NOMO-1 treated with DMSO at 0.1 percent for 48 hours (cell line): ENCODE measurements around the gene MLYCD.
"Not testable (repeated sequence)": the region's sequence is repeated elsewhere in the genome, so short reads cannot be mapped to it uniquely, and the experiment has no call there.

Source experiments
- DNase-seq: peaks from one replicate; lab custom pipeline; 2025; ENCODE audit not compliant: unreplicated experiment; lab: John Stamatoyannopoulos, UW

MLYCD gene

DNA sequence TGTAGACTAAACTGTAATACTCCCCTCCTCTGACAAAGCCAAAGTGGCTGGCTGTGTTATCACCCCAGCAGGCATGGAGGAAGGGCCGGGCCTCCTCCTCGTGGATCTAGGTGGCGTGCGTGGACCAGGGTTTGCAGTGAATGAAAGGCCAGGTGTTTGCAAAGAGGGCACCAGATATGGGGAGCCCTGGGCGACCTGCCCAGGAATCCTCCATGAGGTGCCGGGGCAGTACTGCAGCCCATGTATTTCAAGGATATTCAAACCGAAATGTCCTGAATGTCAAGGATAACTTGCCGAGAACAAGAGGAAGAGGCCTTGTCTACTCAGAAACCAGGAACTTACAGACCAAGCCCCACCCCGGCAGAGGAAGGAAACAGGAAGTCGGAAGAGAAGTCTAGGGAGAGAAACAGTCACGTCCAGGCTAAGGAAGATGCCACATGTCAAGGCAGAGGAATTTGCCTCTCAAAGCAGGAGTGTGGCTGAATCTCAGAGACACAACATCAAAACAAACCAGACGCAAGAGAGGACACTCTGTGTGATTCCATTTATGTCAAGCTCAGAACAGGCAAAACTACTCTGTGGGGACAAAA, 40.4 kb downstream of the MLYCD start:
- DNase-seq = peak; percentile 68

DNA sequence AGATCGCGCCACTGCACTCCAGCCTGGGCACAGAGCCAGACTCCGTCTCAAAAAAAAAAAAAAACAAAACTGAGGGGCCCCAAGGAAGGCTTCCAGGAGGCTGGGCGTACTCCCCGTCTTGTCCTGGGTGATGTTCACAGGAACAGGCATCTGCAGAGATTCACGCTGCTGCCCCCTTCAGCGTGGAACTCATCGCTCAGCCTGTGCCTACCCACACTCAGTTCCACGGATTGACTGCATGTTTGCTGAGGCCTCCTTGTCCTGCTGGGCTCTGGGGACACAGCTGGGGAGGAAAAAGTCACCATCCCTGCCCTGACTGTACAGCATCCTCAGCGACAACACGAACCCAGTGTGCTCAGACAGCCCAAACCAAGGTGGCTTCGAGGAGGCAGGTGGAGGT, 41.2 kb downstream of the MLYCD start:
- DNase-seq = no peak

DNA sequence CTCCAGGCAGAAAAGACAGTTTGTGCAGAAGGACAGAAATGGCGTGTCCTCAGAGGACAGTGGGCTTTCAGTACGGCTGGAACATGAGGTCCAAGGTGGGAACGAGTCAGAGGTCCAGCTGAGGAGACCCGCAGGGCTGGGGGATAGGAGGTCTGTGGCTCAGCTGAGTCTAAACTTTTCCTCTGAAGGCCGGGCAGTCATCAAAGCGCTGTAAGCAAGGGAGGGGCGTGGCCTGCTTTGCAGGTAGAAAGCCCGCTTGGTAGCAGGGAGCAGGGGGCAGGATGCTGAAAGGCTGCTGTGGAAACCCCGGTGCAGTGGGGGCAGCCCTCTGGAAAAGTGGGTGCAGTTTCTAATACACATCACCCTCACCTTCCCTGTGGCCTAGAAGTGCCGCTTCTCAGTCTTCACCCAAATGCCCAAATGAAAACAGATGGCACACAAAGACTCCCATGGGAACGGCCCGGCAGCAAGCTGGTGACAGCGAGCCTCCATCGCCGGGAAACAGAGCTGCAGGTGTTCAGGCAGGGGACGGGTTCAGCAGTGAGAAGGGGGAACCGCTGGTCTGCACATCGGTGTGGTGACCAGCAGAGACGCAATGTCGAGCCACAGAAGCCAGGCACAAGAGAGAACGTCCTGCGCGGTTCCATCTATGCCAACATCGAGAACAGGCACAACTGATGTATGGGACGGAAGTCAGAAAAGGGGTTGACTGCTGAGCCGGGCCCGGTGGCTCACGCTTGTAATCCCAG, 41.9 kb downstream of the MLYCD start:
- no peak for DNase-seq

DNA sequence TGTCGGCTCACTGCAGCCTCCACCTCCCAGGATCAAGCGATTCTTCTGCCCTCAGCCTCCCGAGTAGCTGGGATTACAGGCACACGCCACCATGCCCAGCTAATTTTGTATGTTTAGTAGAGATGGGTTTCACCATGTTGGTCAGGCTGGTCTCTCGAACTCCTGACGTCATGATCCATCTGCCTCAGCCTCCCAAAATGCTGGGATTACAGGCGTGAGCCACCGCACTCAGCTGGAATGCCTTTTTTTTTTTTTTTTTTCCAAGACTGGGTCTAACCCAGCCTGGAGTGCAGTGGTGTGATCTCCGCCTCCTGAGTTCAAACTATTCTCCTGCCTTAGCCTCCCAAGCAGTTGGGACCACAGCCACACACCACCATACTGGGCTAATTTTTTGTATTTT, 42.6 kb downstream of the MLYCD start:
- DNase-seq = not testable (repeated sequence)

DNA sequence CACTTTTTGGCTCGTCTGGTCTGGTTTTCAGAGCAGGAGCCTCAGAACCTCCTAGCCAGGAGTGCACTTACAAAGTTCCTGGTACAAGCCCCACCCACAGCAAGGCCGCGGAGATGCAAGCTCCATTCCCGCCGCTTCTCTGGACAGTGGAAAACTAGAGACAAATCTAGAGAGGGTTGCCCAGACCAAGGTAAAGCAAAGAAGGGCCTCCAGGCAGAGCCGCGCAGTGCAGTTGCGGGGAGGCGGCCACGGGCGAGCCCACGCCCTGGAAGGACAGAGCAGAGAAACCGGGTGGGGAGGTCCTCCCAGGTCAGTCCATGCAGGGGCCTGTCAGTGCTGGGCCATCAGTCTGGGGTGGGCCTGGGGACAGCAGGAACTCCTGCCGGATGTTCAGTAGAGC, 43.2 kb downstream of the MLYCD start:
- no peak for DNase-seq

DNA sequence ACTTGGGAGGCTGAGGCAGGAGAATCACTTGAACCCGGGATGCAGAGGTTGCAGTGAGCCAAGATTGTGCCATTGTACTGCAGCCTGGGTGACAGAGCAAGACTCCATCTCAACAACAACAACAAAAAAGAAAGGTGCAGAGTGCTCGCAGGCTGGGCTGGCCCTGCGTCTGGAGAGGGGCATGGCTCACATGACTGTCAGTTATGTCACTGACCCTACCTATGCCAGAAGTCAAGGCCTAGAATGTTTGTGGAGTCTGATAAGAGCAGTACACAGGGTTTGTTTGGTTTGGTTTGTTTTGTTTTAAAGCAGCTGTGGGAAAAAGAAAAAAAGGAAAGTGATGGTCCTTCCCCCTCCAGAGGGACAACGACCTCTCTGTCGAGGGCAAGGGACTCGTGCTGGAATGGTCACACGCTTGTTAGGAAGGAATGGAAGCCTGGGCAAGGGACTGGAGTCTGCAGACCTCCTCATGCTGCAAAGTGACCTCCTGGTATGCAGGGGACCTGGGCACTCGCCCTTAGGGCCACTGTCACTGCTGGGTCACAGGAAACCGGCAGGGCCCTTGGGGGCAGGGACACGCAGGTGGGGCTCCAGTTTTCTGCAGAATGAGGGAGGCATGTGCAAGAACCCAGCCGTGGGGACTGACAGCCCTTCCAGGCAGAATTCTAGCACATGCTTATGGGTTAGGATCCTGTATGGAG, 44.0 kb downstream of the MLYCD start:
- no peak for DNase-seq

DNA sequence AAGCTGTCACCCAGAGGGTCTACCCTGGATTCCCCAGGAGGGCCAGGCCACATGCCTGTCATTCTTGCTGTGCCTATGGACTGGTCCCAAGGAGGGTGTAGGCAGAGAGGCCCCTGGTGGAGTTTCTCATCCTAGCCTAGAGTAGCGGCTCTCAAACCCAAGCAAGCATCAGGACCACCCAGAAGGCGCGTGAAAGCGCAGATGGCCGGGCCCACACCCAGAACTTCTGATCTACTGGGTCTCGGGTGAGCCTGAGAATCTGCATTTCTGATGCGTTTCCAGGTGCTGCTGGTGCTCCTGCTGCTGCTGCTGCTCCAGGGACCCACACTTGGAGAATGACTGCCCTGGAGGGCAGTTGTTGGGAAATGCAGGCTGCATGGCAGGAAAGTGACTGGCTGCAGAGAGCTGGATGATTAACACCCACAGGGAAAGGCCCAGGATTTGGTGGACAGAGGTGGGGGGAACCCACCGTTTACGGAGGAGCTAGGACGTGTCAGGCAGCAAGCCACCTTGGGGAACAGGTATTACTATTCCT, 44.7 kb downstream of the MLYCD start:
- DNase-seq = no peak

DNA sequence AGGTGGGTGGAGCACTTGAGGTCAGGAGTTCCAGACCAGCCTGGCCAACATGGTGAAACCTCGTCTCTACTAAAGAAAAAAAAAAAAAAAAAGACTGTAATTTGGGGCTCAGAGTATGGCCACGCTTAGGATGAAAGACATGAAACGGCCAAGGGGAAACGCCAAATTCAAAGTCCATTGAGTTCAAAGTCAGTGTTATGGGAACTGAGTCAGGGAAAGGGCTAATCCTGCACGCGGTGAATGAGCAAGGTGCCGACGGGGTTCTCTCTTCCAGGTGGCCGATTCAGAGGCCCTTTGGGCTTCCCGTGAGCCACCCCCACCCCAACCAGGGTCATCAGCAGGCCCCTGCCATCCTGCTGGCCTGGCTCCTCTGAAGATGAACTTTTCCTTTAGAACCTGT, 46.7 kb downstream of the MLYCD start:
- no peak for DNase-seq

DNA sequence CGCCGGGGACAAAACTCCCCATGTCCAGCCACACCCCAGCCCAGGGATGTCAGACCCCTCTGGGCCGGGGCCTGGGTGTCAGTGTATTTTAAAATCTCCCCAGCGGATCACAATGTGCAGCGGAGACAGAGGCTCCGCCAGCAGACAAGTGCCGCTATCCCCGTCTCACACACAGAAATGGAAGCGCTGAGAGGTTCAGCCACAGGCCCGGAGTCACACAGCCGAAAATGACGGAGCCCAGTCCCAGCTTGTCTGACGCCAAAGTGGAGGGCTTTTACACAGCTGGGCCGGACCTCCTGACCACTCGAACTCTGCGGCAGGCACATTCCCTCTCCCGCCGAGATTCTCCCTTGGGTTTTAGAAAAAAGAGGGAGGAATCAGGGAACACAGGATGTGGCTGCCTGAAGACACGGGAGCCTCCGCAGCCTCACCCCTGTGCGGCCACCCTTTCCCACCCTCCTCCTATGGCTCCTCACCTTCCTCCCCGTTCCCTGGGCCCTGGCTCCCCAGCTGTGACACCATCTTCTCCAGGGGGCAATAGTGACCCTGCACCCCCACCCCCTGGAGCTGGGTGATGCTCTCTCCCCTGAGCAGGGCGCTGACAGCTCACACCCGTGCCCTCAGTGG, 47.4 kb downstream of the MLYCD start:
- no peak for DNase-seq

DNA sequence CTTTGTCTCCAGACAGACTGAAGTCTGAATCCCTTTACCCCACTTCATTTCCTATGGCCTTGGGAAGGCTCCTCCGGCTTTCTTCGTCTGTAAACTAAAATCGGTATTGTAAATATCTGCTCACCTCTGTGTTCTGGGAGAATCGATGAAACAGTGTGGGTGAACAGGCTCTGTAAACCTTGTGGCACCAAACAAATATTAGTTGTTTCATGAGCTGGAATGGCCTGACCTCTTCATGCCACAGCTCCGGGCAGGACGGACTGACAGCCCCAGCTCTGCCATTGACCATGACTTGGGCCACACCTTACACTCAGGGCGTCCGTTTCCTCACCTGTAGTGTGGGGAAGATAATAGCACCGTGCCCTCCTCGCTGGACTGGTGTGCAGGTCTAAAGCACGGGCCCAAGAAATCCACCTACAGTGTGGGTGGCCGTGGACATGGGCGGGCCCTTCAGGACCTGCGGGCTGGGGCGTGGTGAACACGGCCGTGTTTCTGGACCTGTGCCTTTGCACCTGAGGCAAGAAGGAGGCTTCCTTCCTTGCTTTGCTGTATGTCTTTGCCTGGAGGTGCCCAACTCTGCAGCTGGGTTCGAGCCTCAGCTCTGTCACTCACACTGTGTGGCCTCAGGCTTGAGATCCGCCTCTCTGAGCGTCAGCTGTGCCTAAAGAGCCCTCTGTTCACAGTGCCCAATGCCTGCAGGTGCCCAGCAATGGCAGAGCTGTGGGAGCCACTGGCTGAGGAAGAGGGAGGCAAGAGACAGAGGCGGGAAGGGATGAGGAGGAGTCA, 48.1 kb downstream of the MLYCD start:
- DNase-seq = no peak

DNA sequence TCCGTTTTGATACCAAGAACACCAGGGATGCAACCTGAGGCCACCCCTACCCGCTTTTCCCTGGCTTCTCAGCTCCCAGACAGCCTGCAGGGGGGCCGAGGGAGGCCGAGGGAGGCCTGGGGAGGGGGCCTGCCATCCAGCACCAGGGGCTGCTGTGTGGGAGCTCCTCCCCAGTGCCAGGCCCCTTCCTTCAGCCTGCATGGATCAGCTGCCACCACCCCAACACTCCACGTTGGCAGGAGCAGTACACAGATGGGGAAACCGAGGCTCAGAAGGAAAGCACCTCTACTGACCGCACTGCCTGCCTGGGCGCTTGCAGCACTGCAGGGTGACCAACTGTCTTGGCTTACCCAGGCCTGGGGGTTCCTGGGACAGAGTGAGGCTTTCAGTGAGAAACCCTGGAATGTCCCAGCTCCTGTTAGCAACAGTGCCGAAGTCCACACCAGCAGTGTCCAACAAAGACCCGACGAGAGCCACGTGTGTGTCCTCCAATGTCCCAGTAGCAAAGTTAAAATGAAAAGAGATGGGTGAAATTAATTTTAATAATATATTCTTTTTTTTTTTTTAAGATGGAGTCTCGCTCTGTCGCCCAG, 48.8 kb downstream of the MLYCD start:
- no peak for DNase-seq

DNA sequence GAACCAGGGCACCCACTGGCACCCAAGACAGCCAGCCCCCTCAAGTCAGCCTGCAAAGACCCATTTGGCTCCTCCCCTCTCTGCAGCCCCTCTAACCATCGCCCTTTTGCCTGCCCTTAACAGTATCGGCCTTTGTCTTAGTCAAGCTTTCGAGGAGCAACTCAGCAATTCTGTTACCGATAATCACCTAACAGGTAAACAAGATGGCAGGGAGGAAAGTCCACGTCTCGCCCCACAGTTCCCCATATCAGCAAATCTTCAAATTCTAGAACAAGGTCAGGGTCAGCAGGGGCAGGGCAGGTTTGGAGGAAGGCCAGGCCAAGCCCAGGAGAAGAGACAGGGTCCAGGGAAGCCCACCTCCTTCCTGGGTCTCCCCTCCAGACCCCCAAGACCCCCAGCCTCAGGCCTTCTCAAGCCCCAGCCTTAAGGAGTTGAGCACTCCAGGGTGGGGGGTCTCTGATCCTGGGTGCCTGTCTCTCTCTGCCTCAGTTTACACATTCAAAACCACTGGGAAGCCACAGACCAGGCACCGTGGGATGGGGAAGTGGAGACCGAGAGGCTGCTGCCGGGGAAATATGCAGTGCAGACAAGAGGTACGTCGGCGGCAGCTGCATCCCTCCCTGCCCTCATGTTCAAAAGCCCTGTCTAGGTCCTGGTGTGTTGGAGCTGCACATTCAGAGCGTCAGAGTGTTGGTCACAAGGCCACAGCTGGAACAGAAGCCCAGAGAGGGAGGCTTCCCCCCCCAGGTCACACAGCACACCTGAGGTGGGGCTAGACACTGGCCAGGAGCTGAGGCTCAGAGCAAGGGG, 50.2 kb downstream of the MLYCD start:
- DNase-seq = no peak

DNA sequence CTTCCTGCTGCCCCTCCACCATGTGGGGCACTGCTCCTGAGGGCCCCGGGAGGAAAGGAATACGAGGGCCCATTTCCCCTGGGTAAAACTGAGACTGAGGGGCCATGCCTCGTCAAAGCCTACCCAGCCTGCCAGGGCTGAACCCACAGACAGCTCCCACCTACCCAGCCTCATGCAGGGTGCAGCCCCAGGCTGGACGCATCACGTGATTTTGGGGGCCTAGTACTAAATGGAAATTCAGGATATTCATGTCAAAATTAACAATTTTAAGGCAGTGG, 50.7 kb downstream of the MLYCD start:
- DNase-seq = no peak

DNA sequence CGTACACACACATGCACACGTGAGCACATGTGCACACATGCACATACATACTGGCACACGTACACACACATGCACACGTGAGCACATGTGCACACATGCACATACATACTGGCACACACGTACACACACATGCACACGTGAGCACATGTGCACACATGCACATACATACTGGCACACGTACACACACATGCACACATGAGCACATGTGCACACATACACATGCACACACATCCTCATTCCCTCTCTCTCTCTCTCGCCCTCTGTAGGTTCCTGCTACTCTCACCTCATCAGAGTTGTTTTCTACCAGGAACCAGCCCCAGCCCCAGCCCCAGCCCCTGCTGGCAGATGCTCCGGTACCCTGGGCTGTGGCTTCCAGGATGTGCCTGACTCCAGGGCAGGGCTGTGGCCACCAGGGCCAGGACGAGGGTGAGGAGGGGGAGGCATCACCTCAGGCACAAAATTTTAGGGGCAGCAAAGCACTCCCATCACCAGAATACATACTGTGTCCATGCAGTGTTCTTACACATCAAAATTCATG, 52.0 kb downstream of the MLYCD start:
- DNase-seq = not testable (repeated sequence)

DNA sequence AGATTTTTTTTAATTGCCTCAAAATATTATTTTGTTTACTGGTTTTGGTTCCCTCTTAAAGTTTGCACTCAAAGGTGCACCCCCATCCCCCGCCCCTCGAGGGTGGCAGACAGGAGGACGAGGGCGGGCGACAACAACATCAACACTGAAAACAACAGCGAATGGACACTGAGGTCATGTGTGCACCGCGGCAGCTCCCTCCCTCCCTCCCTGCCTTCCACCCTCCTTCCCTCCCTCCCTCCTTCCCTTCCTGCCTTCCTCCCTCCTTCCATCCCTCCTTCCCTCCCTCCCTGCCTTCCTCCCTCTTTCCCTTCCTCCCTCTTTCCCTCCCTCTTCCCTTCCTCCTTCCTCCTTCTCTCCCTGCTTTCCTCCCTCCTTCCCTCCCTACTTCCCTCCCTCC, 52.6 kb downstream of the MLYCD start:
- DNase-seq = no peak

DNA sequence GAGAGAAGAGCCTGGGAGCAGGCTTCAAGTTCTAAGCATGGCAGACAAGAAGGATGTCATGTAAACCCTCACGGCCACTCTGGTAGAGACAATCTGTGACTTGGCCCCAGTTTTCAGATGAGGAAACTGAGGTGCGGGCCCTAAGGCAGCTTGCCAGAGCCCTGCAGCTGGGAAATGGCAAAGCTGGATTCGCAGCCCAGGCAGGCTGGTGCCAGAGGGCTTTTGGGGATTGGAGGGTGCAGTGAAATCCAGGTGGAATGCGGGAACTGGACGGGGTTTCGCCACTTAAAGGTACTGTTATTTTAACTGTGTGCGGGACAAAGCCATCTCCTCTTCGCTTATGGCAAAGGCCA, 53.6 kb downstream of the MLYCD start:
- DNase-seq = no peak

DNA sequence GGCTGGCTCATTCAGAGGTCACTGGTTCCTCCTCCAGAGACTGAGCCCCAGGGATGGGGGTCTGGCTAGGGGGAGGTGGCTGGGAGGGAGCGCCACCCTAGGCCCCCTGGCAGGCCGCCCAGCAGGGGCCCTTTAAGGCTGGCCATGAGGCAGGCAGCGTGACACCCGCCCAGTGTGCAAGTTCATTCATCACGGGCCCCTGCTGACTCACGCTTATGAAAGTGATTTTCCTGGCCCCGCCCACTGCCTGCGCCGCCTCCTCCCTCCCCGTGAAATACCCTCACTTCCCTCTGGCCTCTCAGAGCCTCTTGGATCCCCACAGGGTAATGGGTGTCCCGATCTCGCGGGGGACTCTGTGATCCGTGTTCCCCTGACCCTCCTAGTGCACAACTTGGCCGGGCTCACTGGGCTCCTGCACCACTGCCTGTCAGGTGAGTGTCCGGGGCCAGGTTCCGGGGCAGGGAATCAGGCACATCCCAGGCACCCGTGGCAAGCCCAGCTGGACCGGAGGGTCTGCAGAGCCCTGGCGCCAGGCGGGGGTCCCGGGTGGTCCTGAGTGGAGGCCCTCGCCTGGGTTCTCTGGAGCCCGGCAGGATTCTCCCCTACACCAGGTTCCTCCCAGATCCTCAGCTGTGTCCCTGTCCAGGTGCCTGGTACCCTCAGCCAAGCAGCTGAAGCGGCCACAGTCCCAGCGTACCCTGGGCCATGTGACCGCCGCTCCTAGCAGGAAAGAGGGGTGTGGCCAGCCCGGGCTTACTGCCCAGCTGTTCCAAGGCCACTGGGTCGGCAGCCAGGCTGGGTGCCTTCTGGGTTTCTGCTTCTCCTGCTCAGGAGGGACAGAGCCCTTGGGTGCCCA, 54.3 kb downstream of the MLYCD start, which contains the start of gene OSGIN1:
TSS of gene OSGIN1 (plus strand) at position 301 of the 856 bp plus-strand sequence. CDS start 4,432 bp downstream, outside the sequence.
- peak; percentile 87 for DNase-seq

DNA sequence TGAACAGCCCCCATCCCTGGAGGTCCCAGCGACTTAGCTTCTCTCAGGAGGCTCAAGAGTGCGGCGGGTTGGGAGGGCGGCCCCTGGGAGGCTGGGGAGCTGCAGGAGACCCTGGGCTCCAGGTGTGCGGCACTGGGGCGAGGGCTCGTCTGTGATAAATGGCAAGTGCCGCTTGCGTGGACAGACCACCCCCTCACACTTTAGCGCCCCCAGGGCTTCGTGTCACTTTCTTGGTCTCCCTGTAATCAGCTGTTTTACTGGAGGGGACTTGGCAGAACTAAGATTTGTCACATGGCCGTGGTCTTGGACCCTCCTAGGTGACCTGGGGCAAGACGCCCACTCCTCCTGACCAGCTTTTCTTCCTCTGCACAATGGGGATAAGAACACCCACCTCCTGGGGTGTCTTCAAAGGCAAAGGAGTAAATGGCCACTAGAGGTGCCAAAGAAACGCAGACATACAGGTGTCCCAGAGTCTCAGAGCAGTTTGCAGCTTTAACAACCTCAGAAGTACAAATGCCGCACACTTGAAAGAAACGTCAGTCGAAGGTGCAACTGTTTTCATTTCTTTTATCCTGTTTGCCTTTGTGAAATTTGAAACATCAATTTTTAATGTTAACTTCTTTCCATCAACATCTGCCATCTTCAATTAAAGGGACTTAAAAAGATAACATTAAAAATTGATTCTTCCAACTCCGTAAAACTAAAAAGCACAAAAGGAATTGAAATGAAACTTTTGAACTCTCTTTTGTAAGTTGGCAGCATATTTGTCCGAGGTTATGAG, 55.1 kb downstream of the MLYCD start:
- DNase-seq = peak; percentile 61
